ENCODE measurements around the gene HTD2. TPM values are rescaled to one million over a fixed set of nuclear protein-coding genes. Genes with fewer than 3 reads are reported as not detected.

HTD2 gene
- total and polyA plus RNA-seq, 9 of the 15 experiments (the other 6 are each of a cell fraction or from before 2014, with no cell fraction given): 1.8 to 22.8 (median 9.6) TPM

- TF ChIP-seq PBX2 (CRISPR knock-in tag; IDR thresholded peaks at IDR 0.05; ENCODE audit: low read depth) (no peak), PBX2 (tag; conservative IDR thresholded peaks at IDR 0.05; ENCODE audit: low read depth) (no peak)
Measured at GRCh38 chr3:58296269-58296668, 10.1 kb upstream of the HTD2 start (continued).

- Histone ChIP-seq H2AFZ (ENCODE audit: low read depth, low read length) (no peak overlapping the region), H4K20me1 (replicated peaks; ENCODE audit: control insufficient read depth, insufficient read depth, low read length) (no peaks in the 10 kb centered on the region), H3K36me3 (ENCODE audit: control insufficient read depth, insufficient read depth, low read length) (no peaks in the 10 kb centered on the region), H3K27me3 (ENCODE audit: control insufficient read depth in 2 of 2, insufficient read depth in 2 of 2, low read length in 2 of 2) (peaks cover 0 to 21% of the 10 kb centered on the region in 2 experiments; a peak in 2 of 5 replicates), H3K27ac (ENCODE audit: extremely low read depth, low read depth, low read length) (no peak overlapping the region), H3K4me1 (replicated peaks in 1 of 2; ENCODE audit: control insufficient read depth in 2 of 2, insufficient read depth in 2 of 2, low read length in 2 of 2) (no peaks in the 10 kb centered on the region), H3K9me1 (ENCODE audit: control insufficient read depth, insufficient read depth, low read length) (no peaks in the 10 kb centered on the region), H3K4me2 (ENCODE audit: insufficient read depth, low read length) (no peak overlapping the region), H3K79me2 (ENCODE audit: control insufficient read depth, insufficient read depth, low read length) (no peaks in the 10 kb centered on the region), H3K4me3 (no peak overlapping the region), H3K9ac (ENCODE audit: insufficient read depth in 1 of 2, low read depth in 2 of 2, low read length in 2 of 2) (no peak overlapping the region), H3K9me3 (replicated peaks; ENCODE audit: control insufficient read depth, insufficient read depth, low read depth, low read length) (peaks cover 5% of the 10 kb centered on the region; the same call in 1 of the 2 replicates)
- in situ Hi-C loops (cut with MboI) (no loop called here), intact Hi-C loops (cut with micrococcal nuclease) (loop anchor here (1.0 to 5.0 kb wide), 2 partner anchors 60 to 120 kb away; partner anchors contain the start of gene ABHD6)
- TF ChIP-seq ELK1 (CRISPR knock-in tag; IDR thresholded peaks at IDR 0.05) (no peak), KDM1A (IDR thresholded peaks at IDR 0.05) (no peak), RBFOX2 (IDR thresholded peaks at IDR 0.05; ENCODE audit: low read depth, low read length) (no peak), CCNT2 (IDR thresholded peaks at IDR 0.05; ENCODE audit: borderline replicate concordance, extremely low read depth, insufficient read length, low read depth, low read length) (no peak), POLR2B (IDR thresholded peaks at IDR 0.05; ENCODE audit: low read depth, partially characterized antibody) (no peak), TAF15 (IDR thresholded peaks at IDR 0.05; ENCODE audit: low read depth, low read length) (no peak), TAL1 (IDR thresholded peaks at IDR 0.05) (no peak), ETV1 (tag; conservative IDR thresholded peaks at IDR 0.05; ENCODE audit: low read depth) (no peak), SIRT6 (IDR thresholded peaks at IDR 0.05; ENCODE audit: low read depth, low read length) (no peak), SMARCA5 (IDR thresholded peaks at IDR 0.05) (no peak), ARHGAP35 (IDR thresholded peaks at IDR 0.05; ENCODE audit: partially characterized antibody) (no peak), BACH1 (tag; IDR thresholded peaks at IDR 0.05) (no peak), SRSF3 (IDR thresholded peaks at IDR 0.05; ENCODE audit: insufficient read depth, low read length) (no peak), CXXC5 (CRISPR knock-in tag; IDR thresholded peaks at IDR 0.05) (no peak)
- DNase-seq (ENCODE audit: extremely low read depth in 1 of 4, low spot score in 3 of 4): no peak
- ATAC-seq: no peak
- BruUV-seq (replicated peaks): no TSS peak
- ChIA-PET CTCF (ENCODE audit: low intra/inter-chr PET ratio) (no interaction called here), POLR2A (no interaction called here)
- WGBS (ENCODE audit: insufficient coverage, low coverage, missing lambda C conversion rate): 9% methylated on average over 6 of the region's 6 CpGs
- no peak for FAIRE-seq
Measured at GRCh38 chr3:58296843-58297242, 9.5 kb upstream of the HTD2 start.

Data from K562 (cell line).